Colon (tissue), 2 donors: Measurements from ENCODE around the gene SULT1B1.
A peak's percentile ranks its signal among the peaks of the same experiment; 100 is the strongest.
"Not testable (repeated sequence)": the region's sequence is repeated elsewhere in the genome, so short reads cannot be mapped to it uniquely, and the experiment has no call there.

Source experiments
- FAIRE-seq: peaks from 2 replicates; lab custom pipeline; 2012; peaks lifted over from hg19 to GRCh38; lab: Jason Lieb, UNC
- donor health status: control.
- donor health status: control.

The SULT1B1 gene

GRCh38 chr4:69760455-69760854 is at the start of gene SULT1B1:
Gene SULT1B1 (minus strand): TSS chr4:69760620. CDS start chr4:69755217, 5,403 bp downstream.
- peak; percentile 14 for FAIRE-seq

- no peak for FAIRE-seq
Measured at GRCh38 chr4:69800599-69800998, 40.2 kb upstream of the SULT1B1 start.

GRCh38 chr4:69799337-69799736 is 38.9 kb upstream of the SULT1B1 start:
- no peak for FAIRE-seq

GRCh38 chr4:69793732-69794131 is 33.3 kb upstream of the SULT1B1 start:
- no peak for FAIRE-seq

- no peak for FAIRE-seq
Measured at GRCh38 chr4:69787879-69788278, 27.5 kb upstream of the SULT1B1 start.

- no peak for FAIRE-seq
Measured at GRCh38 chr4:69786547-69786946, 26.1 kb upstream of the SULT1B1 start.

GRCh38 chr4:69785211-69785831 is 24.9 kb upstream of the SULT1B1 start:
- FAIRE-seq = no peak

GRCh38 chr4:69782651-69783310 is 22.4 kb upstream of the SULT1B1 start:
- FAIRE-seq = no peak

GRCh38 chr4:69781458-69782418 is 21.3 kb upstream of the SULT1B1 start:
- no peak for FAIRE-seq

- FAIRE-seq = no peak
Measured at GRCh38 chr4:69780141-69780540, 19.7 kb upstream of the SULT1B1 start.

GRCh38 chr4:69776696-69777095 is 16.3 kb upstream of the SULT1B1 start:
- no peak for FAIRE-seq

- peak; percentile 77 for FAIRE-seq
Measured at GRCh38 chr4:69775321-69775867, 15.0 kb upstream of the SULT1B1 start.

GRCh38 chr4:69773484-69773883 is 13.1 kb upstream of the SULT1B1 start:
- no peak for FAIRE-seq

- FAIRE-seq = not testable (repeated sequence)
Measured at GRCh38 chr4:69768554-69768953, 8.1 kb upstream of the SULT1B1 start.

- FAIRE-seq = no peak
Measured at GRCh38 chr4:69765751-69766150, 5.3 kb upstream of the SULT1B1 start.

- FAIRE-seq = no peak
Measured at GRCh38 chr4:69764311-69764710, 3.9 kb upstream of the SULT1B1 start.

- FAIRE-seq = no peak
Measured at GRCh38 chr4:69763233-69763632, 2.8 kb upstream of the SULT1B1 start.

- FAIRE-seq = no peak
Measured at GRCh38 chr4:69759189-69759604, 1.2 kb downstream of the SULT1B1 start.

- FAIRE-seq = peak; percentile 83
Measured at GRCh38 chr4:69757464-69757863, 3.0 kb downstream of the SULT1B1 start.

- no peak for FAIRE-seq
Measured at GRCh38 chr4:69754926-69755580, 5.4 kb downstream of the SULT1B1 start.

- FAIRE-seq = no peak
Measured at GRCh38 chr4:69753686-69754085, 6.7 kb downstream of the SULT1B1 start.

- FAIRE-seq = no peak
Measured at GRCh38 chr4:69750346-69750745, 10.1 kb downstream of the SULT1B1 start.
